H9 (cell line): Measurements from ENCODE around the gene RGS8. TPM values are rescaled to one million over a fixed set of nuclear protein-coding genes. Genes with fewer than 3 reads are reported as not detected.

Experiments used
- DNase-seq: peaks from one replicate; pipeline ENCODE4 v3.0.0-alpha.2; 2017
- H2AFZ ChIP-seq: one replicate; pipeline ENCODE4 v1.6.1; 2013; ENCODE audit warnings: mild to moderate bottlenecking, low read length, control low read depth, moderate library complexity
- H2AK5ac ChIP-seq: 2 replicates; pipeline ENCODE4 v1.6.1; 2013; ENCODE audit warnings: low read length, control low read depth, mixed read lengths; ENCODE audit not compliant: insufficient read length
- H2BK120ac ChIP-seq: one replicate; pipeline ENCODE4 v1.6.1; 2013; ENCODE audit warnings: low read depth, mild to moderate bottlenecking, low read length, control low read depth, inconsistent platforms; ENCODE audit not compliant: poor library complexity, severe bottlenecking
- H2BK12ac ChIP-seq: 2 replicates; pipeline ENCODE4 v1.6.1; 2013; ENCODE audit warnings: low read length, control low read depth, mixed read lengths, low read depth; ENCODE audit not compliant: insufficient read length
- H2BK15ac ChIP-seq: 2 replicates; pipeline ENCODE4 v1.6.1; 2013; ENCODE audit warnings: low read depth, low read length, control low read depth
- H2BK20ac ChIP-seq: one replicate; pipeline ENCODE4 v1.6.1; 2013; ENCODE audit warnings: low read depth, mild to moderate bottlenecking, low read length, control low read depth, inconsistent platforms; ENCODE audit not compliant: poor library complexity, severe bottlenecking
- H2BK5ac ChIP-seq: 2 replicates; pipeline ENCODE4 v1.6.1; 2013; ENCODE audit warnings: low read length, control low read depth, mixed read lengths; ENCODE audit not compliant: insufficient read length
- H3K14ac ChIP-seq: 2 replicates; pipeline ENCODE4 v1.6.1; 2013; ENCODE audit warnings: low read length, control low read depth; ENCODE audit not compliant: insufficient read depth
- H3K18ac ChIP-seq: 2 replicates; pipeline ENCODE4 v1.6.1; 2013; ENCODE audit warnings: low read depth, mild to moderate bottlenecking, mixed read lengths, low read length, control low read depth; ENCODE audit not compliant: insufficient read length
- H3K23ac ChIP-seq: 2 replicates; pipeline ENCODE4 v1.6.1; 2013; ENCODE audit warnings: low read length, control low read depth, mixed read lengths, low read depth; ENCODE audit not compliant: insufficient read length
- H3K23me2 ChIP-seq: 2 replicates; pipeline ENCODE4 v1.6.1; 2013; ENCODE audit warnings: low read depth, mild to moderate bottlenecking, mixed read lengths, low read length, control low read depth; ENCODE audit not compliant: insufficient read length, poor library complexity, severe bottlenecking
- H3K27ac ChIP-seq: 2 replicates; pipeline ENCODE4 v1.5.1; 2013; ENCODE audit warnings: low read length, control low read depth, mixed read lengths, low read depth; ENCODE audit not compliant: insufficient read length
- H3K27me3 ChIP-seq: 2 replicates; pipeline ENCODE4 v1.6.1; 2013; ENCODE audit warnings: low read length, control low read depth, inconsistent platforms; ENCODE audit not compliant: insufficient read depth
- H3K4ac ChIP-seq: 2 replicates; pipeline ENCODE4 v1.6.1; 2013; ENCODE audit warnings: low read depth, mild to moderate bottlenecking, control low read depth, inconsistent platforms, low read length, moderate library complexity
- H3K4me1 ChIP-seq: 2 replicates; pipeline ENCODE4 v1.6.1; 2013; ENCODE audit warnings: low read length, control low read depth, inconsistent platforms; ENCODE audit not compliant: insufficient read depth
- H3K4me2 ChIP-seq: 2 replicates; pipeline ENCODE4 v1.6.1; 2013; ENCODE audit warnings: low read length, control low read depth, mixed read lengths; ENCODE audit not compliant: insufficient read length, insufficient read depth
- H3K56ac ChIP-seq: 2 replicates; pipeline ENCODE4 v1.6.1; 2013; ENCODE audit warnings: low read depth, mild to moderate bottlenecking, mixed read lengths, low read length, control low read depth; ENCODE audit not compliant: insufficient read length
- H3K79me1 ChIP-seq: 2 replicates; pipeline ENCODE4 v1.6.1; 2013; ENCODE audit warnings: low read depth, mild to moderate bottlenecking, moderate library complexity, low read length, control low read depth, inconsistent platforms; ENCODE audit not compliant: insufficient read depth, poor library complexity, severe bottlenecking
- H3K79me2 ChIP-seq: 2 replicates; pipeline ENCODE4 v1.6.1; 2013; ENCODE audit warnings: low read length, control low read depth, inconsistent platforms; ENCODE audit not compliant: insufficient read depth
- H3K9ac ChIP-seq: 2 replicates; pipeline ENCODE4 v1.6.1; 2013; ENCODE audit warnings: low read length, control low read depth, mixed read lengths; ENCODE audit not compliant: insufficient read length; ENCODE audit errors: extremely low read depth
- H3K9me3 ChIP-seq: one replicate; pipeline ENCODE4 v1.6.1; 2013; ENCODE audit warnings: low read depth, low read length, inconsistent platforms; ENCODE audit not compliant: control insufficient read depth
- H3T11ph ChIP-seq: one replicate; pipeline ENCODE4 v1.6.1; 2013; ENCODE audit warnings: mild to moderate bottlenecking, low read length, control low read depth, inconsistent platforms
- H4K20me1 ChIP-seq: one replicate; pipeline ENCODE4 v1.6.1; 2013; ENCODE audit not compliant: control insufficient read depth, insufficient read length, insufficient read depth
- H4K5ac ChIP-seq: 2 replicates; pipeline ENCODE4 v1.6.1; 2013; ENCODE audit warnings: low read depth, mild to moderate bottlenecking, mixed read lengths, low read length, control low read depth; ENCODE audit not compliant: insufficient read length
- H4K8ac ChIP-seq: replicated peaks from 2 replicates; pipeline ENCODE4 v1.6.1; 2013; ENCODE audit warnings: low read length, control low read depth, mixed read lengths, low read depth; ENCODE audit not compliant: insufficient read length
- H4K91ac ChIP-seq: 2 replicates; pipeline ENCODE4 v1.6.1; 2013; ENCODE audit warnings: low read depth, mild to moderate bottlenecking, moderate library complexity, mixed read lengths, low read length, control low read depth; ENCODE audit not compliant: insufficient read length
- H3K27ac Mint-ChIP-seq, 3 experiments: 2 replicates in 2 of 3; 3 replicates in 1 of 3; pipeline ENCODE4 v1.8.0; 2020 to 2021; ENCODE audit warnings: mixed read lengths in 3 of 3, mild to moderate bottlenecking in 1 of 3, moderate library complexity in 1 of 3
- H3K27me3 Mint-ChIP-seq: 2 replicates; pipeline ENCODE4 v1.8.0; 2021; ENCODE audit warnings: low read depth, mild to moderate bottlenecking, moderate library complexity, mixed read lengths
- H3K36me3 Mint-ChIP-seq, 3 experiments: 2 replicates in 2 of 3; 3 replicates in 1 of 3; pipeline ENCODE4 v1.8.0; 2020 to 2021; ENCODE audit warnings: low read depth in 3 of 3, mixed read lengths in 3 of 3; ENCODE audit not compliant: insufficient read depth in 1 of 3
- H3K4me1 Mint-ChIP-seq, 2 experiments: 2 replicates each; pipeline ENCODE4 v1.8.0; 2020; ENCODE audit warnings: mixed read lengths in 2 of 2
- H3K4me3 Mint-ChIP-seq, 2 experiments: 2 replicates in 1 of 2; 3 replicates in 1 of 2; pipeline ENCODE4 v1.8.0; 2020 to 2021; ENCODE audit warnings: mild to moderate bottlenecking in 2 of 2, mixed read lengths in 2 of 2, moderate library complexity in 1 of 2
- H3K9me3 Mint-ChIP-seq, 2 experiments: 2 replicates in 1 of 2; 3 replicates in 1 of 2; pipeline ENCODE4 v1.8.0; 2020; ENCODE audit warnings: mild to moderate bottlenecking in 2 of 2, mixed read lengths in 2 of 2, moderate library complexity in 1 of 2
- WGBS: extraction: QIAGEN DNeasy Blood & Tissue Kit; methylation state at CpG from one replicate; pipeline ENCODE4 v1.1.7; 2013; ENCODE audit warnings: missing lambda C conversion rate, low lambda C conversion rate, mixed read lengths; ENCODE audit not compliant: insufficient read length; ENCODE audit errors: extremely low coverage; 5-methylcytosine and 5-hydroxymethylcytosine counted together
- total RNA-seq: library from RNA; stranded (reverse); gene quantifications from 2 replicates; pipeline ENCODE4 v1.2.1, GENCODE V29; 2021
- TF ChIP-seq, protein P1 (sequence below): fragments of 200-600 bp; sonication (generic); conservative IDR thresholded peaks from 3 replicates; pipeline ENCODE4 v1.8.0; 2021; ENCODE audit warnings: antibody characterized with exemption, mild to moderate bottlenecking

The RGS8 gene
- total RNA-seq, 1 experiment from 2014 or later: not detected

DNA sequence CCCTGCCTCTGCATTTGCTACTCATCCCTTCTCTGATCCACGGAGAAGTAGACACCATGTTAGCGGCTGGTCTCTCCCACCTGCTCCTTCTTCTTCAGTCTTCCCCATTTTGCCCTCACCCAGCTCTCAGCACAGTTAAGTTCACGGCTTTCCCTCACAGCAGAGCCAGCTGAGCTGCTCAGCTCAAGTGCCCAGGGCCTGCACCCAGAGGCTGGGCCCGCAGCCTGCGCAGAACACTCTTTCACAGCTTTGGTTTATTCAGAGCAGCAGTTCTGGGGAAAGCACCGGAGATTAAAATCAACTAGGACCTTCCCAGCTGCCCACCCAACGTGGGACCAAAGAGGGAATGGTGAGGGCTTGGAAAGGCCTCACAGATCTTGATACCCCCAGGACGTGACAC lies 41.9 kb downstream of the RGS8 start:
- H3K27me3 ChIP-seq: no peaks in the 10 kb centered on the region
- no peak for DNase-seq
- no peaks in the 10 kb centered on the region for H3K23me2 ChIP-seq
- no peak overlapping the region for H3K4ac ChIP-seq
- no peak overlapping the region for H2BK5ac ChIP-seq
- Mint-ChIP-seq H3K4me3 (no peak overlapping the region), H3K27me3 (no peaks in the 10 kb centered on the region; the same call in 1 of the 2 replicates), H3K27ac (0 out of 7 replicates have a peak overlapping the region, but pooled peaks of 1 of the 3 experiments have one; percentile 54), H3K9me3 (no peaks in the 10 kb centered on the region), H3K4me1 (no peaks in the 10 kb centered on the region; a peak in 2 of 4 replicates), H3K36me3 (no peaks in the 10 kb centered on the region)
- no peak overlapping the region for H2BK120ac ChIP-seq
- H4K91ac ChIP-seq: no peak overlapping the region
- no peak overlapping the region for H3K4me2 ChIP-seq
- no peak overlapping the region for H3K27ac ChIP-seq
- H3T11ph ChIP-seq: no peak overlapping the region
- no peaks in the 10 kb centered on the region for H3K79me1 ChIP-seq
- no peak overlapping the region for H3K18ac ChIP-seq
- H3K23ac ChIP-seq: no peak overlapping the region
- TF ChIP-seq, protein P1, sequence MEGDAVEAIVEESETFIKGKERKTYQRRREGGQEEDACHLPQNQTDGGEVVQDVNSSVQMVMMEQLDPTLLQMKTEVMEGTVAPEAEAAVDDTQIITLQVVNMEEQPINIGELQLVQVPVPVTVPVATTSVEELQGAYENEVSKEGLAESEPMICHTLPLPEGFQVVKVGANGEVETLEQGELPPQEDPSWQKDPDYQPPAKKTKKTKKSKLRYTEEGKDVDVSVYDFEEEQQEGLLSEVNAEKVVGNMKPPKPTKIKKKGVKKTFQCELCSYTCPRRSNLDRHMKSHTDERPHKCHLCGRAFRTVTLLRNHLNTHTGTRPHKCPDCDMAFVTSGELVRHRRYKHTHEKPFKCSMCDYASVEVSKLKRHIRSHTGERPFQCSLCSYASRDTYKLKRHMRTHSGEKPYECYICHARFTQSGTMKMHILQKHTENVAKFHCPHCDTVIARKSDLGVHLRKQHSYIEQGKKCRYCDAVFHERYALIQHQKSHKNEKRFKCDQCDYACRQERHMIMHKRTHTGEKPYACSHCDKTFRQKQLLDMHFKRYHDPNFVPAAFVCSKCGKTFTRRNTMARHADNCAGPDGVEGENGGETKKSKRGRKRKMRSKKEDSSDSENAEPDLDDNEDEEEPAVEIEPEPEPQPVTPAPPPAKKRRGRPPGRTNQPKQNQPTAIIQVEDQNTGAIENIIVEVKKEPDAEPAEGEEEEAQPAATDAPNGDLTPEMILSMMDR: no peak
- no peaks in the 10 kb centered on the region for H3K9me3 ChIP-seq
- H3K9ac ChIP-seq: no peak overlapping the region
- no peak overlapping the region for H2BK20ac ChIP-seq
- no peak overlapping the region for H2BK12ac ChIP-seq
- no peaks in the 10 kb centered on the region for H3K4me1 ChIP-seq
- H2AK5ac ChIP-seq: no peak overlapping the region
- WGBS: no CpG with 5 or more reads among the region's 8 CpGs
- no peak overlapping the region for H2AFZ ChIP-seq
- H4K5ac ChIP-seq: no peak overlapping the region
- no peak overlapping the region for H3K14ac ChIP-seq
- H4K8ac ChIP-seq: no peak overlapping the region
- no peak overlapping the region for H2BK15ac ChIP-seq
- no peaks in the 10 kb centered on the region for H4K20me1 ChIP-seq
- H3K79me2 ChIP-seq: no peaks in the 10 kb centered on the region
- H3K56ac ChIP-seq: no peak overlapping the region
